ENCODE measurements around the gene SMURF2. TPM values are rescaled to one million over a fixed set of nuclear protein-coding genes. Genes with fewer than 3 reads are reported as not detected.

Gene SMURF2
- total RNA-seq, 1 donor from 2014 or later, result 26.6 TPM

GRCh38 chr17:64564098-64564497, 98.0 kb downstream of the SMURF2 start:
- H3K4me1 Mint-ChIP-seq (ENCODE audit: unreplicated experiment), result peaks cover 10% of the 10 kb centered on the region

GRCh38 chr17:64555281-64555680, 106.8 kb downstream of the SMURF2 start:
- DNase-seq (ENCODE audit: extremely low spot score, unreplicated experiment), result no peak
- H3K4me1 Mint-ChIP-seq (ENCODE audit: unreplicated experiment), result no peaks in the 10 kb centered on the region

More at GRCh38 chr17:64564098-64564497, 98.0 kb downstream of the SMURF2 start:
- no peak overlapping the region for H3K4me3 Mint-ChIP-seq
- DNase-seq (ENCODE audit: extremely low spot score, unreplicated experiment), result no peak
- H3K27ac Mint-ChIP-seq, result no peak overlapping the region
- TF ChIP-seq CTCF (conservative IDR thresholded peaks at IDR 0.05), result no peak
- peaks cover 14% of the 10 kb centered on the region for H3K36me3 Mint-ChIP-seq
- H3K9me3 Mint-ChIP-seq, result no peaks in the 10 kb centered on the region
- no peaks in the 10 kb centered on the region for H3K27me3 Mint-ChIP-seq

GRCh38 chr17:64554028-64554637, 108.0 kb downstream of the SMURF2 start:
- no peak for TF ChIP-seq CTCF (conservative IDR thresholded peaks at IDR 0.05)
- Mint-ChIP-seq H3K4me1 (ENCODE audit: unreplicated experiment) (no peaks in the 10 kb centered on the region), H3K27me3 (no peaks in the 10 kb centered on the region), H3K9me3 (no peaks in the 10 kb centered on the region), H3K27ac (no peak overlapping the region), H3K36me3 (peaks cover 12% of the 10 kb centered on the region), H3K4me3 (no peak overlapping the region)
- DNase-seq (ENCODE audit: extremely low spot score, unreplicated experiment), result no peak

More at GRCh38 chr17:64555281-64555680, 106.8 kb downstream of the SMURF2 start:
- Mint-ChIP-seq H3K27ac (no peak overlapping the region), H3K27me3 (no peaks in the 10 kb centered on the region), H3K36me3 (peaks cover 14% of the 10 kb centered on the region), H3K9me3 (no peaks in the 10 kb centered on the region), H3K4me3 (no peak overlapping the region)
- TF ChIP-seq CTCF (conservative IDR thresholded peaks at IDR 0.05), result no peak

GRCh38 chr17:64551461-64551860, 110.6 kb downstream of the SMURF2 start:
- Mint-ChIP-seq H3K27ac (no peak overlapping the region), H3K4me3 (no peak overlapping the region), H3K36me3 (peaks cover 12% of the 10 kb centered on the region), H3K27me3 (no peaks in the 10 kb centered on the region), H3K4me1 (ENCODE audit: unreplicated experiment) (no peaks in the 10 kb centered on the region), H3K9me3 (no peaks in the 10 kb centered on the region)
- no peak for DNase-seq (ENCODE audit: extremely low spot score, unreplicated experiment)
- no peak for TF ChIP-seq CTCF (conservative IDR thresholded peaks at IDR 0.05)

- H3K27me3 Mint-ChIP-seq, result no peaks in the 10 kb centered on the region
- no peak for TF ChIP-seq CTCF (conservative IDR thresholded peaks at IDR 0.05)
- H3K4me1 Mint-ChIP-seq (ENCODE audit: unreplicated experiment), result no peaks in the 10 kb centered on the region
- no peak for DNase-seq (ENCODE audit: extremely low spot score, unreplicated experiment)
- no peak overlapping the region for H3K27ac Mint-ChIP-seq
- peaks cover 16% of the 10 kb centered on the region for H3K36me3 Mint-ChIP-seq
- no peaks in the 10 kb centered on the region for H3K9me3 Mint-ChIP-seq
- no peak overlapping the region for H3K4me3 Mint-ChIP-seq
Observed at GRCh38 chr17:64547319-64547718, 114.8 kb downstream of the SMURF2 start.
